ENCODE measurements around the gene KCNK5.

The KCNK5 gene

DNA sequence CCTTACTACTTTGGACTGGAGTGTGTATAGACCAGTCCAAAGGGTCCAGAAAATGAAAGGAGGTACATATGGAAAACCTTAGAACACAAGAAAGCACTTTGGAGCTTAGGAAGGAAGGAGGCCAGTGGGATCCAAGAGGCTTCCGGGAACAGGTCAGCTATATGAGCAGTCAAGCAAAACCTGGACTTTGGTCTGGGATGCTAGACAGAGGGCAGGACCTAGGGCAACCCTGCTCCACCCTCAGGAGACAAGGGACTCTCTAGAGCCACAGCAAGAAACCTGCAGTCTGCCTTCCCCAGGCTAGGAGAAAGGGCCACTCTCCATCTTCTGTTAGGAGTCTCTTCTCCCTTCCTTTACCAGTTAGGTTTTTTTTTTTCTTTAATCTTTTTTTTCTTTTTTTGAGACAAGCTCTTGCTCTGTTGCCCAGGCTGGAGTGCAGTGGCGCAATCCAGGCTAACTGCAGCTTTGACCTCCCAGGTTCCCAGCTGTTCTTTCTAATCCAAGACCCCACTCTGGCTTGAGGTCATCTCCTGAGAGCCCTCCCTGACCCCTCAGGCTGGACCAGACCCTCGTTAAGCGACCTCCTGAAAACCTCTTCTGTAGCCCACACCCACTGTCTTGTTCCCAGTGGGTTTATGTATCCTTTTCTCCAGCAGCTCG, 4.6 kb downstream of the KCNK5 start:
- Histone ChIP-seq H3K9ac (no peak overlapping the region), H3K4me1 (ENCODE audit: low read depth, poor library complexity, severe bottlenecking) (no peaks in the 10 kb centered on the region), H4K20me1 (ENCODE audit: insufficient read depth) (no peaks in the 10 kb centered on the region), H3K27ac (no peak overlapping the region), H2AFZ (ENCODE audit: low read depth) (no peak overlapping the region), H3K36me3 (ENCODE audit: insufficient read depth) (no peaks in the 10 kb centered on the region), H3K27me3 (ENCODE audit: insufficient read depth, low read depth) (no peaks in the 10 kb centered on the region), H3K79me2 (ENCODE audit: insufficient read depth, low read depth) (no peaks in the 10 kb centered on the region), H3K4me2 (no peak overlapping the region), H3K4me3 (IDR thresholded peaks at IDR 0.05; ENCODE audit: insufficient read depth, low read depth, low read length) (no peak overlapping the region)
- TF ChIP-seq, protein P1, sequence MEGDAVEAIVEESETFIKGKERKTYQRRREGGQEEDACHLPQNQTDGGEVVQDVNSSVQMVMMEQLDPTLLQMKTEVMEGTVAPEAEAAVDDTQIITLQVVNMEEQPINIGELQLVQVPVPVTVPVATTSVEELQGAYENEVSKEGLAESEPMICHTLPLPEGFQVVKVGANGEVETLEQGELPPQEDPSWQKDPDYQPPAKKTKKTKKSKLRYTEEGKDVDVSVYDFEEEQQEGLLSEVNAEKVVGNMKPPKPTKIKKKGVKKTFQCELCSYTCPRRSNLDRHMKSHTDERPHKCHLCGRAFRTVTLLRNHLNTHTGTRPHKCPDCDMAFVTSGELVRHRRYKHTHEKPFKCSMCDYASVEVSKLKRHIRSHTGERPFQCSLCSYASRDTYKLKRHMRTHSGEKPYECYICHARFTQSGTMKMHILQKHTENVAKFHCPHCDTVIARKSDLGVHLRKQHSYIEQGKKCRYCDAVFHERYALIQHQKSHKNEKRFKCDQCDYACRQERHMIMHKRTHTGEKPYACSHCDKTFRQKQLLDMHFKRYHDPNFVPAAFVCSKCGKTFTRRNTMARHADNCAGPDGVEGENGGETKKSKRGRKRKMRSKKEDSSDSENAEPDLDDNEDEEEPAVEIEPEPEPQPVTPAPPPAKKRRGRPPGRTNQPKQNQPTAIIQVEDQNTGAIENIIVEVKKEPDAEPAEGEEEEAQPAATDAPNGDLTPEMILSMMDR (conservative IDR thresholded peaks at IDR 0.05; ENCODE audit: low read depth, low read length): no peak

DNA sequence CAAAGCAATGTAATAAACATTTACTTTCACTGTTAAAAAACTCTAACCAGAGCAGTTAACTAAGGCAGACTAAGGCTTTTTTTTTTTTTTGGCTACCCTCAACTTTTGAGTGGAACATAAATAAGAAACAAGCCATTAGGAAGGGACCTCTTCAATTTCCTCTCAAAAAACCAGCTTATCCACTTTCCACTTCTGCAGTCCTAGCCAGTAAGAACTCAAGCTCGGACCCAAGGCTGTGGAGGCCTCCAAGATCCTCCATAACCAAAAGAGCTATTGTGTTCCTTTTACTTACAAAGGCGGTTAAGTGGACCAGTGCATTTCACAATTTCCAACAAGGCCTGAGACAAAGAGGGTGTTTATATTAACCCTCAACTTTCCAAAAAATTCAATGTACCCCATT, 5.3 kb downstream of the KCNK5 start:
- no peaks in the 10 kb centered on the region for H4K20me1 ChIP-seq (ENCODE audit: insufficient read depth)
- H3K9ac ChIP-seq: no peak overlapping the region
- no peak overlapping the region for H3K4me2 ChIP-seq
- H3K4me3 ChIP-seq (IDR thresholded peaks at IDR 0.05; ENCODE audit: insufficient read depth, low read depth, low read length): no peak overlapping the region
- H3K27ac ChIP-seq: no peak overlapping the region
- no peaks in the 10 kb centered on the region for H3K79me2 ChIP-seq (ENCODE audit: insufficient read depth, low read depth)
- H2AFZ ChIP-seq (ENCODE audit: low read depth): no peak overlapping the region
- no peaks in the 10 kb centered on the region for H3K4me1 ChIP-seq (ENCODE audit: low read depth, poor library complexity, severe bottlenecking)
- H3K36me3 ChIP-seq (ENCODE audit: insufficient read depth): no peaks in the 10 kb centered on the region
- no peaks in the 10 kb centered on the region for H3K27me3 ChIP-seq (ENCODE audit: insufficient read depth, low read depth)
- TF ChIP-seq, protein P1 (conservative IDR thresholded peaks at IDR 0.05; ENCODE audit: low read depth, low read length): no peak

DNA sequence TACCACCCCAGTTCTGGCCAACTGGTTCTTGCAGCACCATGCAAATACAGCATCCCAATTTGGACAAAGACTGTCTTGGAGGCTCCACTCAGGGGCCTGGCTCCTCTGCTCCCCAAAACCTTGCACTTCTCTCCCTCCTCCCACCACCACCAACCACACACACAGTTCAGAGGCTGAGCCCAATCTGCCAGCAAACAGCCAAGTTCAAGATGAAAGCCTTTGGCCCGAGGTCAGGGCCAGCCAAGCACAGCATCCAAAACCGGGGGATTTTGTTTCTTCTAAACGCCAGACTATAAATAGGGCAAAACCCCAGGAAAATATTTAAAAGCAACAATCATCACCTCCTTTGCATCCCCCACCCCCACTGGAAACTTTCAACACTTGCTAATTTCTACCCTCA, 5.7 kb downstream of the KCNK5 start:
- TF ChIP-seq, protein P1 (conservative IDR thresholded peaks at IDR 0.05; ENCODE audit: low read depth, low read length): no peak
- Histone ChIP-seq H3K36me3 (ENCODE audit: insufficient read depth) (no peaks in the 10 kb centered on the region), H3K9ac (no peak overlapping the region), H2AFZ (ENCODE audit: low read depth) (no peak overlapping the region), H3K4me2 (no peak overlapping the region), H4K20me1 (ENCODE audit: insufficient read depth) (no peaks in the 10 kb centered on the region), H3K79me2 (ENCODE audit: insufficient read depth, low read depth) (no peaks in the 10 kb centered on the region), H3K4me1 (ENCODE audit: low read depth, poor library complexity, severe bottlenecking) (no peaks in the 10 kb centered on the region), H3K27ac (no peak overlapping the region), H3K27me3 (ENCODE audit: insufficient read depth, low read depth) (no peaks in the 10 kb centered on the region), H3K4me3 (IDR thresholded peaks at IDR 0.05; ENCODE audit: insufficient read depth, low read depth, low read length) (no peak overlapping the region)

GRCh38 chr6:39223061-39223460, 6.2 kb downstream of the KCNK5 start:
- Histone ChIP-seq H3K27me3 (ENCODE audit: insufficient read depth, low read depth) (no peaks in the 10 kb centered on the region), H3K4me3 (IDR thresholded peaks at IDR 0.05; ENCODE audit: insufficient read depth, low read depth, low read length) (no peak overlapping the region), H4K20me1 (ENCODE audit: insufficient read depth) (no peaks in the 10 kb centered on the region), H2AFZ (ENCODE audit: low read depth) (no peak overlapping the region), H3K9ac (no peak overlapping the region), H3K27ac (no peak overlapping the region), H3K4me2 (no peak overlapping the region), H3K4me1 (ENCODE audit: low read depth, poor library complexity, severe bottlenecking) (no peaks in the 10 kb centered on the region), H3K79me2 (ENCODE audit: insufficient read depth, low read depth) (no peaks in the 10 kb centered on the region), H3K36me3 (ENCODE audit: insufficient read depth) (no peaks in the 10 kb centered on the region)
- TF ChIP-seq, protein P1 (conservative IDR thresholded peaks at IDR 0.05; ENCODE audit: low read depth, low read length): no peak

Measured in KMS-11 (cell line).